Chondrocyte (in vitro differentiated cells): Measurements from ENCODE around the gene PCAT7. TPM values are rescaled to one million over a fixed set of nuclear protein-coding genes. Genes with fewer than 3 reads are reported as not detected.

Experiments
- DNase-seq: peaks from one replicate; pipeline ENCODE4 v3.0.0; 2021; ENCODE audit warnings: mixed read lengths, low spot score
- H3K27ac Mint-ChIP-seq: one replicate; pipeline ENCODE4 v1.8.0; 2021; ENCODE audit warnings: mild to moderate bottlenecking, moderate library complexity, mixed read lengths; ENCODE audit not compliant: unreplicated experiment
- H3K27me3 Mint-ChIP-seq: 2 replicates; pipeline ENCODE4 v1.8.0; 2021; ENCODE audit warnings: low read depth, mixed read lengths
- H3K36me3 Mint-ChIP-seq: 2 replicates; pipeline ENCODE4 v1.8.0; 2021; ENCODE audit warnings: low read depth, mixed read lengths
- H3K4me1 Mint-ChIP-seq: 2 replicates; pipeline ENCODE4 v1.8.0; 2021; ENCODE audit warnings: low read depth, mild to moderate bottlenecking, mixed read lengths
- H3K4me3 Mint-ChIP-seq: one replicate; pipeline ENCODE4 v1.8.0; 2021; ENCODE audit warnings: mild to moderate bottlenecking, moderate library complexity, mixed read lengths; ENCODE audit not compliant: unreplicated experiment
- H3K9me3 Mint-ChIP-seq: 2 replicates; pipeline ENCODE4 v1.8.0; 2021; ENCODE audit warnings: low read depth, mixed read lengths
- total RNA-seq: library from RNA; stranded (reverse); gene quantifications from 3 replicates; pipeline ENCODE4 v1.2.1, GENCODE V29; 2021
- TF ChIP-seq, protein P1 (sequence below): fragments of 200-600 bp; sonication (generic); IDR thresholded peaks from 2 replicates; pipeline ENCODE4 v1.5.0; 2021; ENCODE audit warnings: antibody characterized with exemption, mild to moderate bottlenecking, moderate library complexity

The PCAT7 gene
- total RNA-seq, 1 donor from 2014 or later, result 8.1 TPM

GRCh38 chr9:94545940-94546339 lies 8.9 kb upstream of the PCAT7 start:
- TF ChIP-seq, protein P1, sequence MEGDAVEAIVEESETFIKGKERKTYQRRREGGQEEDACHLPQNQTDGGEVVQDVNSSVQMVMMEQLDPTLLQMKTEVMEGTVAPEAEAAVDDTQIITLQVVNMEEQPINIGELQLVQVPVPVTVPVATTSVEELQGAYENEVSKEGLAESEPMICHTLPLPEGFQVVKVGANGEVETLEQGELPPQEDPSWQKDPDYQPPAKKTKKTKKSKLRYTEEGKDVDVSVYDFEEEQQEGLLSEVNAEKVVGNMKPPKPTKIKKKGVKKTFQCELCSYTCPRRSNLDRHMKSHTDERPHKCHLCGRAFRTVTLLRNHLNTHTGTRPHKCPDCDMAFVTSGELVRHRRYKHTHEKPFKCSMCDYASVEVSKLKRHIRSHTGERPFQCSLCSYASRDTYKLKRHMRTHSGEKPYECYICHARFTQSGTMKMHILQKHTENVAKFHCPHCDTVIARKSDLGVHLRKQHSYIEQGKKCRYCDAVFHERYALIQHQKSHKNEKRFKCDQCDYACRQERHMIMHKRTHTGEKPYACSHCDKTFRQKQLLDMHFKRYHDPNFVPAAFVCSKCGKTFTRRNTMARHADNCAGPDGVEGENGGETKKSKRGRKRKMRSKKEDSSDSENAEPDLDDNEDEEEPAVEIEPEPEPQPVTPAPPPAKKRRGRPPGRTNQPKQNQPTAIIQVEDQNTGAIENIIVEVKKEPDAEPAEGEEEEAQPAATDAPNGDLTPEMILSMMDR, result no peak
- H3K4me3 Mint-ChIP-seq, result no peak overlapping the region
- H3K36me3 Mint-ChIP-seq, result peaks cover 7% of the 10 kb centered on the region
- H3K27me3 Mint-ChIP-seq, result no peaks in the 10 kb centered on the region
- H3K27ac Mint-ChIP-seq, result no peak overlapping the region
- DNase-seq, result no peak
- no peaks in the 10 kb centered on the region for H3K9me3 Mint-ChIP-seq
- peaks cover 5% of the 10 kb centered on the region for H3K4me1 Mint-ChIP-seq

DNA sequence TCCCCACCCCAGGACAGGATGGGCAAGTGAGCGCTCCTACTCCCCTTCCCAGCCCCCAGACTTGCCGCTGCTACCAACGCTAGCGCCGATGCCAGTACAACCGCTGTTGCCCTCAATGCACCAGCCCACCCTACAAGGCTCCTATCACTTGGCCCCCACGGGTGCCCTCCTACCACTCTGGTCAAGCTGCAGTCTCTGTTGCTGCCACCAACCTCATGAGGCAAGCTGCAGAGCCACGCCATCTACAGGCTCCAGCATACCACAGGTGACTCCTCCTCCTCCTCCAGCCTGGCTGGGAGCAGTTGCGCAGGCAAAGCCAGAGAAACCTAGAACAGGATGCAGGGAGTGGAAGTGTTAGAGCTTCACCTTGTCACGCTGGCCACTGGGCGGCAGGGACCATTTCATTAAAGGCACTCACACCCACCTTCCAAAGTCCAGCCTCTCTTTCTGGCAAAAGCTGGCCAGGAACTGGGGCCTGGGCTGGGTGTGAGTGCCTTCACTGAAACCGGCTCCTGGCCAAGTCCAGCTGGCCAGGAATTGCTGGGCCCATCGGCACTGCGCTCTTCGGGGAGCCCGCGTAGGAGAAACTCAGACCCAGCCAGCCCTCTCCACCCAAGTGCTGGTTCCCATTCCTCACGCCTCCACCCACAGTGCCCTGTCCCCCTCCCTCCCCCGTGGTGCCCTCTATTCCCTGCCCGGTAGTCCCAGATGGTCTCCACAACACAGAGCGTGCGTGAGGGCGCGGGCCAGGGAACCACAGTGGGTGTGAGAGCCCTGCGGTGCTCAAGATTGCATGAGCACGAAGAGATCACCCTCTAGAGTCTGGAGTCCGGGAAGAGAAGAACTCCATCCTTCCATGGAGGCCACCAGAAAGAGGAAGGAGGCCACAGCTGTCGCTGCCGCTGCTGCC lies 1.6 kb upstream of the PCAT7 start:
- no peak for DNase-seq
- H3K27ac Mint-ChIP-seq, result no peak overlapping the region
- H3K4me1 Mint-ChIP-seq, result no peaks in the 10 kb centered on the region
- H3K4me3 Mint-ChIP-seq, result no peak overlapping the region
- TF ChIP-seq, protein P1, result no peak
- no peaks in the 10 kb centered on the region for H3K27me3 Mint-ChIP-seq
- peaks cover 2% of the 10 kb centered on the region for H3K36me3 Mint-ChIP-seq
- no peaks in the 10 kb centered on the region for H3K9me3 Mint-ChIP-seq

DNA sequence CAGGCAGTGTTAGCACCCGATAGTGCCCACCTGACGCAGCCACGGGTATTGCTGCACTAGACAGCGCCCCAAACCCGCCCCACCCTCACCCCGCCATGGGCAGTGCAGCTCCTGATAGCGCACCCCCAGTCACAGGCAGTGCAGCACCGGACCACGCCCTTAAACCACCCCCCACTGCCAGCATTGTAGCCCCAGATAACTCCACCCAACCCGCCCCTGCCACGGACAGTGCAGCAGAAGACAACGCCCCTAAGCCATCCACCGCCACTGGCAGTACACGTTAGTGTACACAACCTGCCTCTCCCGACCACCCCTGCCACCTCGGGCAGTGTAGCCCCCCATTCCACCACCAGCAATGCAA lies 825 bp upstream of the PCAT7 start:
- Mint-ChIP-seq H3K27me3 (no peaks in the 10 kb centered on the region), H3K9me3 (no peaks in the 10 kb centered on the region), H3K4me1 (no peaks in the 10 kb centered on the region), H3K36me3 (peaks cover 3% of the 10 kb centered on the region), H3K4me3 (no peak overlapping the region), H3K27ac (no peak overlapping the region)
- TF ChIP-seq, protein P1, result no peak
- DNase-seq, result no peak

GRCh38 chr9:94557376-94557775 lies 2.5 kb downstream of the PCAT7 start:
- no peaks in the 10 kb centered on the region for H3K4me1 Mint-ChIP-seq
- TF ChIP-seq, protein P1, result no peak
- no peak overlapping the region for H3K27ac Mint-ChIP-seq
- no peaks in the 10 kb centered on the region for H3K27me3 Mint-ChIP-seq
- peaks cover 13% of the 10 kb centered on the region for H3K36me3 Mint-ChIP-seq
- H3K4me3 Mint-ChIP-seq, result no peak overlapping the region
- H3K9me3 Mint-ChIP-seq, result no peaks in the 10 kb centered on the region
- no peak for DNase-seq

DNA sequence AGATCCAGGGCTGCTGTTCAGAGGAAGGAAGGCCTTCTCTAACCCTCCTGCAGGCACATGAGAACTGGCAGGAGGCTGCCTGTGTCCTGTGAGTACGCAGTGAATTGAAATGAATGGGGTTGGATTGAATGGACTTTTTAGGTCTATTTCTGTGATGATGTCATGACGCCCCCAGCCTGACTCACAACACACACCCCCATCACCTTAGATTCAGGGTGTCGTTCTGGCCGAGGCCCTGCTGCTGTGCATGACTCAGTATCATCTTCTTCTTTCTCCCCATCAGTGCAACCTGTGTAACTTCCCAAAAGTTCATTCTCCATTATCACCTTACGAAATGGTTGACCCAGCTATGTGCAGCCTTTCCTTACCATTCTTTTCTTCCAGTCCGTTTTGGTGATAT lies 5.4 kb downstream of the PCAT7 start:
- Mint-ChIP-seq H3K4me3 (no peak overlapping the region), H3K27me3 (no peaks in the 10 kb centered on the region), H3K27ac (no peak overlapping the region), H3K36me3 (peaks cover 21% of the 10 kb centered on the region), H3K9me3 (peaks cover 4% of the 10 kb centered on the region), H3K4me1 (no peaks in the 10 kb centered on the region)
- TF ChIP-seq, protein P1, result no peak
- no peak for DNase-seq
